CD14-positive monocyte (primary cell): ENCODE data around the gene CEACAM18. TPM values are rescaled to one million over a fixed set of nuclear protein-coding genes. Genes with fewer than 3 reads are reported as not detected.

Experiments used
- DNase-seq, 3 donors: peaks; one replicate each; pipeline ENCODE4 v3.0.0-alpha.2; 2011 to 2022
- H2AFZ ChIP-seq: 2 replicates; pipeline ENCODE4 v1.6.0; 2012; ENCODE audit warnings: mild to moderate bottlenecking, low read depth, low read length, inconsistent platforms; ENCODE audit not compliant: insufficient read depth, poor library complexity, severe bottlenecking
- H3K27ac ChIP-seq, 2 donors: 1 replicate in 1 of 2; 2 replicates in 1 of 2; pipeline ENCODE4 v1.5.1; 2012 to 2013; ENCODE audit warnings: low read length in 2 of 2, control low read depth in 1 of 2, inconsistent platforms in 1 of 2, low read depth in 1 of 2, mild to moderate bottlenecking in 1 of 2
- H3K27me3 ChIP-seq, 2 donors: one replicate each; pipeline versions ENCODE4 v1.6.0 to v1.6.1; 2011 to 2013; ENCODE audit warnings: low read length in 2 of 2; ENCODE audit not compliant: control insufficient read depth in 2 of 2, insufficient read depth in 2 of 2
- H3K36me3 ChIP-seq, 2 donors: replicated peaks in 1 of 2; 1 replicate in 1 of 2; 2 replicates in 1 of 2; pipeline versions ENCODE4 v1.5.1 to v1.6.1; 2012 to 2013; ENCODE audit warnings: low read length in 2 of 2, control low read depth in 1 of 2, inconsistent platforms in 1 of 2, mild to moderate bottlenecking in 1 of 2; ENCODE audit not compliant: insufficient read depth in 2 of 2, control insufficient read depth in 1 of 2
- H3K4me1 ChIP-seq, 2 donors: 1 replicate in 1 of 2; 2 replicates in 1 of 2; pipeline versions ENCODE4 v1.5.1 to v1.6.1; 2012 to 2013; ENCODE audit warnings: low read length in 2 of 2, control low read depth in 1 of 2, inconsistent platforms in 1 of 2, mild to moderate bottlenecking in 1 of 2, moderate library complexity in 1 of 2; ENCODE audit not compliant: insufficient read depth in 2 of 2, control insufficient read depth in 1 of 2
- H3K4me2 ChIP-seq: replicated peaks from 2 replicates; pipeline ENCODE3; 2012; ENCODE audit warnings: low read length, moderate library complexity, mild to moderate bottlenecking; ENCODE audit not compliant: poor library complexity, severe bottlenecking; ENCODE audit errors: extremely low read depth
- H3K4me3 ChIP-seq, 3 experiments: fragments of 200-600 bp in 1 of 3; sonication (generic) in 1 of 3; replicated peaks in 1 of 3; 1 replicate in 2 of 3; 2 replicates in 1 of 3; pipeline ENCODE4 v1.5.1; 2011 to 2013; ENCODE audit warnings: low read length in 3 of 3, mild to moderate bottlenecking in 3 of 3, control low read depth in 2 of 3, low read depth in 2 of 3, inconsistent platforms in 1 of 3, moderate library complexity in 1 of 3
- H3K79me2 ChIP-seq: 2 replicates; pipeline ENCODE4 v1.6.0; 2012; ENCODE audit warnings: mild to moderate bottlenecking, control low read depth, inconsistent platforms, low read length, moderate library complexity; ENCODE audit not compliant: insufficient read depth
- H3K9ac ChIP-seq: 2 replicates; pipeline ENCODE4 v1.6.0; 2017; ENCODE audit warnings: low read length, mild to moderate bottlenecking; ENCODE audit not compliant: insufficient read depth, poor library complexity, severe bottlenecking
- H3K9me3 ChIP-seq, 2 donors: replicated peaks in 1 of 2; 1 replicate in 1 of 2; 2 replicates in 1 of 2; pipeline versions ENCODE4 v1.5.1 to v1.6.1; 2012 to 2013; ENCODE audit warnings: low read length in 2 of 2, control low read depth in 1 of 2; ENCODE audit not compliant: control insufficient read depth in 1 of 2, insufficient read depth in 1 of 2
- H4K20me1 ChIP-seq: 2 replicates; pipeline ENCODE4 v1.6.0; 2012; ENCODE audit warnings: mild to moderate bottlenecking, low read length, control low read depth, moderate library complexity; ENCODE audit not compliant: insufficient read depth
- H3K27ac Mint-ChIP-seq, 7 donors: one replicate each; pipeline ENCODE4 v1.8.0; 2020; ENCODE audit warnings: mild to moderate bottlenecking in 7 of 7, mixed read lengths in 7 of 7, moderate library complexity in 6 of 7, inconsistent platforms in 2 of 7
- H3K27me3 Mint-ChIP-seq, 3 donors: one replicate each; pipeline ENCODE4 v1.8.0; 2021 to 2022; ENCODE audit warnings: low read depth in 3 of 3, mild to moderate bottlenecking in 3 of 3, mixed read lengths in 3 of 3, moderate library complexity in 3 of 3, inconsistent platforms in 1 of 3
- H3K36me3 Mint-ChIP-seq, 2 donors: one replicate each; pipeline ENCODE4 v1.8.0; 2020; ENCODE audit warnings: mixed read lengths in 2 of 2, inconsistent platforms in 1 of 2, mild to moderate bottlenecking in 1 of 2
- H3K4me1 Mint-ChIP-seq: one replicate; pipeline ENCODE4 v1.8.0; 2020; ENCODE audit warnings: mild to moderate bottlenecking, mixed read lengths
- H3K4me3 Mint-ChIP-seq, 2 donors: one replicate each; pipeline ENCODE4 v1.8.0; 2020; ENCODE audit warnings: mild to moderate bottlenecking in 2 of 2, mixed read lengths in 2 of 2, moderate library complexity in 1 of 2
- H3K9me3 Mint-ChIP-seq, 7 donors: one replicate each; pipeline ENCODE4 v1.8.0; 2020 to 2022; ENCODE audit warnings: mixed read lengths in 7 of 7, mild to moderate bottlenecking in 6 of 7, moderate library complexity in 6 of 7, inconsistent platforms in 2 of 7
- WGBS: methylation state at CpG from one replicate; pipeline ENCODE4 v1.1.5; 2013; ENCODE audit warnings: missing lambda C conversion rate; ENCODE audit not compliant: insufficient coverage; 5-methylcytosine and 5-hydroxymethylcytosine counted together
- intact Hi-C, 2 donors: fragments of 100-400 bp; cut with micrococcal nuclease; formaldehyde crosslinking; loops; one replicate each; pipeline versions ENCODE4 v1.15.0 to v1.15.1; 2023
- polyA plus RNA-seq, 3 donors: library from polyadenylated mRNA; depleted of rRNA in 1 of 3; unstranded in 2 of 3; stranded (reverse) in 1 of 3; fragments of 300-500 nt in 2 of 3; fragments of >200 nt in 1 of 3; fragmentation: Illumina TruSeq in 2 of 3; gene quantifications; 1 replicate in 2 of 3; 2 replicates in 1 of 3; pipeline ENCODE4 v1.2.3, GENCODE V29; 2012 to 2021
- TF ChIP-seq, protein P1 (sequence below): fragments of 200-600 bp; IDR thresholded peaks from one replicate; pipeline ENCODE4 v1.8.0; 2022; ENCODE audit warnings: antibody characterized with exemption, mild to moderate bottlenecking

The CEACAM18 gene
- polyA plus RNA-seq, 3 donors, result not detected

DNA sequence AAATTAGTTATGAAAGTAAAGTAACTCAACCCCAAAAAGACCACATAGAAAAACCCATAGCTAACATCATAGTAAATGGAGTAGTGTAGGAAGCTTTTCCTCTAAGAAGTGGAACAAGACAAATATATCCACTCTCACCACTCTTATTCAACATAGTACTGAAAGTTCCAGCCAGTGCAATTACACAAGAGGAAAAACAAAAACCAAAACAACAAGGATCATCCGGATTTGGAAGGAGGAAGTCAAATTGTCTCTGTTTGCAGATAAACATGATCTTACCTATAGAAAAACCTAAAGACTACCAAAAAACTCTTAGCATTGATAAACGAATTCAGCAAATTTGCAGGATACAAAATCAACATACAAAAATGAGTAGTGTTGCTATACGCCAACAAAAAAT, 11.6 kb upstream of the CEACAM18 start:
- intact Hi-C loops, result loop anchor here in 1 of 2 donors (10.0 kb wide), 1 partner anchor 368 kb away; no protein-coding TSS in a partner anchor
- peaks cover 2 to 24% (median 17%) of the 10 kb centered on the region in 3 donors for H3K27me3 Mint-ChIP-seq
- H4K20me1 ChIP-seq, result no peaks in the 10 kb centered on the region
- peak overlapping the region; percentile 15 for H3K4me2 ChIP-seq
- H3K27ac Mint-ChIP-seq, result no peak overlapping the region
- no CpG with 5 or more reads among the region's 3 CpGs for WGBS
- no peaks in the 10 kb centered on the region for H3K36me3 ChIP-seq
- TF ChIP-seq, protein P1, sequence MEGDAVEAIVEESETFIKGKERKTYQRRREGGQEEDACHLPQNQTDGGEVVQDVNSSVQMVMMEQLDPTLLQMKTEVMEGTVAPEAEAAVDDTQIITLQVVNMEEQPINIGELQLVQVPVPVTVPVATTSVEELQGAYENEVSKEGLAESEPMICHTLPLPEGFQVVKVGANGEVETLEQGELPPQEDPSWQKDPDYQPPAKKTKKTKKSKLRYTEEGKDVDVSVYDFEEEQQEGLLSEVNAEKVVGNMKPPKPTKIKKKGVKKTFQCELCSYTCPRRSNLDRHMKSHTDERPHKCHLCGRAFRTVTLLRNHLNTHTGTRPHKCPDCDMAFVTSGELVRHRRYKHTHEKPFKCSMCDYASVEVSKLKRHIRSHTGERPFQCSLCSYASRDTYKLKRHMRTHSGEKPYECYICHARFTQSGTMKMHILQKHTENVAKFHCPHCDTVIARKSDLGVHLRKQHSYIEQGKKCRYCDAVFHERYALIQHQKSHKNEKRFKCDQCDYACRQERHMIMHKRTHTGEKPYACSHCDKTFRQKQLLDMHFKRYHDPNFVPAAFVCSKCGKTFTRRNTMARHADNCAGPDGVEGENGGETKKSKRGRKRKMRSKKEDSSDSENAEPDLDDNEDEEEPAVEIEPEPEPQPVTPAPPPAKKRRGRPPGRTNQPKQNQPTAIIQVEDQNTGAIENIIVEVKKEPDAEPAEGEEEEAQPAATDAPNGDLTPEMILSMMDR, result no peak
- H3K9ac ChIP-seq, result no peak overlapping the region
- no peak overlapping the region for H2AFZ ChIP-seq
- H3K4me1 ChIP-seq, result peaks cover 28 to 46% of the 10 kb centered on the region in 2 donors
- H3K9me3 Mint-ChIP-seq, result peaks cover 0 to 2% (median 0%) of the 10 kb centered on the region in 7 donors
- no peaks in the 10 kb centered on the region for H3K9me3 ChIP-seq
- no peaks in the 10 kb centered on the region for H3K79me2 ChIP-seq
- no peak for DNase-seq
- H3K4me1 Mint-ChIP-seq, result peaks cover 56% of the 10 kb centered on the region
- no peaks in the 10 kb centered on the region for H3K27me3 ChIP-seq
- H3K36me3 Mint-ChIP-seq, result peaks cover 0 to 4% of the 10 kb centered on the region in 2 donors
- no peak overlapping the region for H3K27ac ChIP-seq
- H3K4me3 ChIP-seq, result no peak overlapping the region
- H3K4me3 Mint-ChIP-seq, result peak overlapping the region in 1 of 2 donors; percentile 28

DNA sequence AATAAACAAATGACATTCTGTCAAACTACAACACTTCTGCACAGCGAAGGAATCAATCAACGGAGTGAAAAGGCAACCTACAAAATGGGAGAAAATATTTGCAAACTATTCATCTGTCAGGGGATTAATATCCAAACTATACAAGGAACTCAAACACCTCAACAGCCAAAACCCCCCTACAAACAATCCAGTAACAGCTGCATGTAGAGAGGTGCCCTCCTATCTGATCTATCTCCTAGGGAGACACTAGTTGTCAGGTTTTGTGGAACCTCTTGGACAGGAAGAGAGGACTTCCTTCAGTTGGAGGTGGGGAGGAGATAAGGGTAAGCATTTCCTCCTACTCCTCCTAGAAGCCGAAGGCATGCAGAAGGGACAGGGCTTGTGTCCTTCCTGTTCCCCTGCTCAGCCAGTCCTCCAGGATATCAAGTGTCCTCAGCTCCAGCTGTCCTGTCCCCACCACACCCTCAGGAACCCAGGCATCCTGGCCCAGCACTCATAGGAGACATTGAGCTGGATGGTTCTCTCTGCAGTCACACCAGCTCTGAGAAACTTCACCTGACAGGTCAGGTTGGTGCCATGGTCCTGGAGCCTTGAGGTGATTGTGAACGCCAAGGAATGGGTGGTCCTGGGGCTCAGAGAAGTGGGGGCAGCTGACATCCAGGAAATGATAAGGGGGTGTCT, 10.3 kb upstream of the CEACAM18 start:
- 80% methylated on average over 1 of the region's 4 CpGs for WGBS
- Histone ChIP-seq H3K4me1 (peaks cover 16 to 33% of the 10 kb centered on the region in 2 donors), H2AFZ (no peak overlapping the region), H3K79me2 (no peaks in the 10 kb centered on the region), H3K4me3 (no peak overlapping the region), H3K27ac (no peak overlapping the region), H3K9me3 (no peaks in the 10 kb centered on the region), H3K27me3 (no peaks in the 10 kb centered on the region), H3K4me2 (no peak overlapping the region), H3K9ac (no peak overlapping the region), H4K20me1 (no peaks in the 10 kb centered on the region), H3K36me3 (no peaks in the 10 kb centered on the region)
- peaks cover 5 to 31% (median 16%) of the 10 kb centered on the region in 3 donors for H3K27me3 Mint-ChIP-seq
- H3K9me3 Mint-ChIP-seq, result peaks cover 0 to 2% (median 0%) of the 10 kb centered on the region in 7 donors
- DNase-seq, result no peak
- no peak overlapping the region for H3K27ac Mint-ChIP-seq
- H3K36me3 Mint-ChIP-seq, result peaks cover 0 to 4% of the 10 kb centered on the region in 2 donors
- no peak overlapping the region for H3K4me3 Mint-ChIP-seq
- intact Hi-C loops, result loop anchor here in 1 of 2 donors (10.0 kb wide), 1 partner anchor 367 kb away; no protein-coding TSS in a partner anchor
- TF ChIP-seq, protein P1, result no peak
- peaks cover 45% of the 10 kb centered on the region for H3K4me1 Mint-ChIP-seq
